NK-92 (cell line): Measurements from ENCODE around the gene LAMTOR5.

Experiments used
- DNase-seq: peaks from one replicate; lab custom pipeline; 2025; ENCODE audit not compliant: unreplicated experiment; lab: John Stamatoyannopoulos, UW

Gene LAMTOR5

GRCh38 chr1:110390692-110391245 is 16.7 kb downstream of the LAMTOR5 start, which contains the start of gene SLC16A4:
Gene SLC16A4, minus strand, starts transcription at chr1:110391026. Its CDS starts 1,703 bp downstream, at chr1:110389323.
- no peak for DNase-seq

- DNase-seq, result no peak
These were observed 17.4 kb downstream of the LAMTOR5 start for GRCh38 chr1:110390096-110390495.

DNA sequence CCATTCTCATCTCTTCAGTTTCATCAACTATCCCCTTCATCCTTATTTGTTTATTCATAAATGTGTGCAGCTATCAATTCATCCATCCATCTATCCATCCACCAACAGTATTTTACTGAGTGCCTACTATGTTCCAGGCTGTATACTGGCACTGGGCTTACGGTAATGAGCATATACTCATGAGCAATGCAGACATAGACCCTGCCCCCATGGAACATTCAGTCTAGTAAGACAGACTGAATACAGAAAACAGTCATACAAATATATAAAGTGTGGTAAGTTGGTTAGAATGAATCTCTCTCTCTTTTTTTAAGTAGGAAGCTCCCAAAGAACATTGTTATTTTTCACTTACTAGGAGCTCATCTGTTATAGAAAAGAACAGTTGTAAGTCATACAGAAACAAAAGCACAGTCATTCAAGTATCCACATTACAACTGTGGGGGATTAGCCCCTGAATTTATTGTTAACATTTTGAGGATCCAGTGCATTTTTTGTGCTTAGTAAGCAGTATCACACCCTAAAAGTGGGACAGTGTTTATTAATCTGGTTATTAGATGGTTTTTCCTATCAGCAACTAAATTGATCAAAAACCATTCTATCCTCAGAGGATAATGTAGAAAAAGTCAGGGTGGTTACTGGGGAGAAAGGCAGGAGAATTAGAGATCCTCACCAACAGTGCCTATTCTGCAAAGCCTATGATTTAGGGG is 20.3 kb downstream of the LAMTOR5 start:
- no peak for DNase-seq

DNA sequence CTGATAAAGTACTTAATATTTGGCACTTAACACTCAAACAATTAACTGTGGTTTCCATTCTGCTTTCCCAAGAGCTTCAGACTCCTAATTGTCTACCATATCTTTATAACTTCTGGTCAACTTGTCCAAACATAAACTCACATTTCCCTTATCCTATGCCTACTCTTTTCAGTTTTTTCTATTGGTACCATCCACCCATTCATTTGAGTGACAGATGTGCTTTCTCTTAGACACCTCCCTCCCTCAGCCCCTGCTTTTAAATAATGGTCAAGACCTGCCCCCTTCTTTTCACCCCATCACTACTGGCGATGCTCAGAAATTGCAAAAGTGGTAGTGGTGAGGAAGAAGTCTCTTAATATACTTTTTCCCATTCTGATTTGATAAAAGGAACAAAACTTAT is 22.1 kb downstream of the LAMTOR5 start:
- no peak for DNase-seq

DNA sequence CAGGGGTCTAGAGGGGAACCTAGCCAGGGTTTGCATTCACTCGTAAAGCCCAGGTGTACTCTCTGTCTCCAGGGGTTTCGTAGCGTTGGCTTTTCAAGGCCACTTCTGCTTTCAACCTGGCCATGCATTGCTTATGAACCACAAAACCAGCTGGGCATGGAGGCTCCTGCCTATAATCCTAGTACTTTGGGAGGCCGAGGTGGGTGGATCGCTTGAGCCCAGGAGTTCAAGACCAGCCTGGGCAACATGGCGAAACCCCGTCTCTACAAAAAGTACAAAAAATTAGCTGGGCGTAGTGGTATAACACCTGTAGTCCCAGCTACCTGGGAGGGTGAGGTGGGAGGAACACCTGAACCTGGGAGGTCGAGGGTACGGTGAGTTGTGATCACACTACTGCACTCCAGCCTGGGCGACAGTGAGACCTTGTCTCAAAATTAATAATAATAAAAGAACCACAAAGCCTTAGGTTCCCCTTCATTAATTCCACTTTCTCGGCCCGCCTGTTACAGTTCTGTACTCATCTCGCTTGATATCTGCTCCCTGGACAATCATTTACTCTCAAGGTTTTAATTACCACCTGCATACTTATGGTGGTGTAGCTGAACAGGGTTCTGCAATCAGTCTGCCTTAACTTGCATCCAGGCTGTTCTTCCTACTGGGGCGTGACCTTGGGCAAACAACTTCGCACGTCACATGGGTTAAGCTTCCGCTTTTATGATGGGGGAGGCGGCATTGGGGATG is 22.7 kb downstream of the LAMTOR5 start:
- no peak for DNase-seq

DNA sequence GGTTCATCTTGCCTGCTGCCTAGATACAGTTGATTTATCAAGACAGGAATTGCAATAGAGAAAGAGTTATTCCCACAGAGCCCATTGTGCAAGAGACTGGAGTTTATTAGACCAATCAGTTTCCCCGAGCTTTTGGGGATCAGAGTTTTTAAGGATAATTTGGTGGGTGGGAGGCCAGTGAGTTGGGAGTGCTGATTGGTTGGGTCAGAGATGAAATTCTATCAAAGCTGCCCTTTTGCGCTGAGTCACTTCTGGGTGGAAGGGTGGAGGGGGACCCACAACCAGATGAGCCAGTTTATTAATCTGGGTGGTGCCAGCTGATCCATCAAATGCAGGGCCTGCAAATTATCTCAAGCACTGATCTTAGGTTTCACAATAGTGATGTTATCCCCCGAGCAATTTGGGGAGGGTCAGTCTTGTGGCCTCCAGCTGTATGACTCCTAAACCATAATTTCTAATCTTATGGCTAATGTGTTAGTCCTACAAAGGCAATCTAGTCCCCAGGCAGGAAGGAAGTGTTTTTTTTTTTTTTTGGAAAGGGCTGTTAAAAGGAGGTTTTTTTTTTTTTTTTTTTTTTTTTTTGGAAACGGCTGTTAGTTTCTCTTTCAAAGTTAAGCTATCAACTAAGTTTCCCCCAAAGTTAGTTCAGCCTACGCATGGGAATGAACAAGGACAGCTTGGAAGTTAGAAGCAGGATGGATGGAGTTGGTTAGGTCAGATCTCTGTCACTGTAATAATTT is 24.1 kb downstream of the LAMTOR5 start:
- DNase-seq, result no peak

DNA sequence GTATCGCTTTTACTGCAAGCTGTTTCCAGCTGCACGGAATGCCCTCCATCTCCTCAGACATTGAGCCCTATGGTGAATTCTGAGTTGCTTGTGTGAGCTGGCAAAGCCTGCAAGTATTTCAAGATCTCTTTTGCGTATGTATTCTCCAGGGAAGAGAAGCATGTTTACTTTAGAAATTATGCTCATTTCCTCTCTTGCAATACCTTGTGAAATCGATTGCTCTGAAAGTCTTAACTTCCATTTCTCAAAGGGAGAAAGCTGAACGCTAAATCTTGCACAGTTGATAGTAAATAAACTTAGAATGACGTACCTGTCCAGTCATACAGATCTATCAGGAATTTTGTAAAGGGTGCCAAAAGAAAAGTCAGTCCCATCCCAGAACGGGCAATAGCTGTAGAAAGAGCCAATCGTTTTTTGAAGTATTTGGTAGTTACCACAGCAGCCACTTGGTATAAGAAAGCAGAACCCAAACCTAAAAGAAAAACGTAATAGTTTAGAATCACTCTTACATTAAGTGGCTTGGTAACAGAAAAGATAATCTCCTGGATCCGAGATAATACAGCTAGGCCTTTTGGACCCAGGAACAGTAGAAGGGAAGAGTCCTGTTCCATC is 26.7 kb downstream of the LAMTOR5 start:
- DNase-seq, result no peak

- no peak for DNase-seq
These were observed 32.0 kb downstream of the LAMTOR5 start for GRCh38 chr1:110375490-110375889.

- DNase-seq, result no peak
These were observed 36.7 kb downstream of the LAMTOR5 start for GRCh38 chr1:110370827-110371226.

DNA sequence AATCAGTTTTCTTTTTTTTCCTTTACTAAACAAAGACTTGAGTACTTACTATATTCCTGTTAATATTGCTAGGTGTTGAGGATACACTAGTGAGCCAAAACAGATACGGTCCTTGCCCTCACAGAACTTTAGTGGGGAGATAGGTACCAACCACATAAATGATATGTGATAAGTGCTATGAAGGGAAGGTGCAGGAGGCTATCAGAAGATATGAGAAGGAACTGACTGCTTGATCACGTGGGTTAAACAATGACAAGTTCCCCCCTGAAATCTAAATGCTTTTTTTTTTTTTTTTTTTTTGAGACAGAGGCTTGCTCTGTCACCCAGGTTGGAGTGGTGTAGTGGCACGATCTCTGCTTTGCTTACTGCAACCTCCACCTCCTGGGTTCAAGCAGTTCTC is 43.3 kb downstream of the LAMTOR5 start:
- no peak for DNase-seq

GRCh38 chr1:110361856-110362255 is 45.6 kb downstream of the LAMTOR5 start:
- no peak for DNase-seq

- no peak for DNase-seq
These were observed 47.1 kb downstream of the LAMTOR5 start for GRCh38 chr1:110360431-110360830.

DNA sequence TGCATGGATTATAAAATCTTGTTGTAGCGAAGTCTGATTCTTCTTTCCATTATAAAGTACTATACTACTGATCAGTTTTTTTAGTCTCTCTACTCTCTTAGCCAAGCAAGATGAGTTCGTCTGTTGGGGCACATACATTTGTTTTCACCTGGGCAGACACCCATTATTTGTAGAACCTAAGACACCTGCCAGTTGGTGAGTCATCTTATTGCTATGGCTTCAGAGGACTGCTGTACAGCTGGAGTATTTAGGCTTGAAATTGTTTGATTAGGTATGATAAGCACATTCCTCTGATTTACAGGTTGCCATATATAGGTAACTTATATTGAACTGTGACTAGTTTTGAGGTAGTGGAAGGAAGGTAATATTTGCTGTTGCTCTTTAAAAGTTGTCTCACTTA is 51.1 kb downstream of the LAMTOR5 start:
- no peak for DNase-seq

DNA sequence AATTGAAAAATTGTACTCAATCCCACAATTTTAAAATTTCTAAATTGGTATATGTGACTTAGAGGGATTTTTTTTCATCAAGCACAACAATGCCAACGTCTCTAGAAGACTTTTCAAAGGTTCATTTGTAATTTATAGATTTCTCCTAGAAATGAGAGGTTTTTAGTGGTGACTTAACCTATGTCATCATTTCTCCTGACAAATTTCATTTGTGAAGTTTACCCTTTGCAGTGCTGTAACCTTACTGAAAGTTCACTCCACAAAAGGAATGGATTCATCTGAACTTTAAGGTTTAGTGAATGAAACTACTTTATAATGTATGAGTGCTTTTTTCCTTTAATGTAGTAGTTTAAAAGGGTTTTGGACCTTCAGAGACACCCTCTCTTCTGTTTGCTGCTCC is 52.2 kb downstream of the LAMTOR5 start:
- DNase-seq, result no peak
